ENCODE results near the gene ERC2.
"Not testable (repeated sequence)": the region's sequence is repeated elsewhere in the genome, so short reads cannot be mapped to it uniquely, and the experiment has no call there.

Gene ERC2

GRCh38 chr3:56113908-56114307, 354.4 kb downstream of the ERC2 start:
- no peak for DNase-seq

- no peak for DNase-seq
These were observed 355.0 kb downstream of the ERC2 start for GRCh38 chr3:56113231-56113630.

- no peak for DNase-seq
These were observed 356.5 kb downstream of the ERC2 start for GRCh38 chr3:56111606-56112304.

GRCh38 chr3:56110886-56111285, 357.4 kb downstream of the ERC2 start:
- DNase-seq = no peak

GRCh38 chr3:56107157-56107556, 361.1 kb downstream of the ERC2 start:
- DNase-seq = no peak

GRCh38 chr3:56102032-56102431, 366.2 kb downstream of the ERC2 start:
- DNase-seq = no peak

- no peak for DNase-seq
These were observed 366.7 kb downstream of the ERC2 start for GRCh38 chr3:56101576-56101975.

GRCh38 chr3:56096999-56097398, 371.3 kb downstream of the ERC2 start:
- no peak for DNase-seq

- DNase-seq = no peak
These were observed 374.1 kb downstream of the ERC2 start for GRCh38 chr3:56094170-56094569.

GRCh38 chr3:56089739-56090138, 378.5 kb downstream of the ERC2 start:
- no peak for DNase-seq

- no peak for DNase-seq
These were observed 380.7 kb downstream of the ERC2 start for GRCh38 chr3:56087451-56088053.

- no peak for DNase-seq
These were observed 381.9 kb downstream of the ERC2 start for GRCh38 chr3:56086355-56086754.

- no peak for DNase-seq
These were observed 387.0 kb downstream of the ERC2 start for GRCh38 chr3:56081246-56081645.

GRCh38 chr3:56076746-56077145, 391.5 kb downstream of the ERC2 start:
- no peak for DNase-seq

- DNase-seq = no peak
These were observed 393.2 kb downstream of the ERC2 start for GRCh38 chr3:56075089-56075488.

GRCh38 chr3:56069766-56070165, 398.5 kb downstream of the ERC2 start:
- no peak for DNase-seq

- not testable (repeated sequence) for DNase-seq
These were observed 401.9 kb downstream of the ERC2 start for GRCh38 chr3:56066405-56066804.

- no peak for DNase-seq
These were observed 403.6 kb downstream of the ERC2 start for GRCh38 chr3:56064684-56065083.

- no peak for DNase-seq
These were observed 407.0 kb downstream of the ERC2 start for GRCh38 chr3:56061279-56061626.

GRCh38 chr3:56060521-56061278, 407.6 kb downstream of the ERC2 start:
- no peak for DNase-seq

- no peak for DNase-seq
These were observed 408.5 kb downstream of the ERC2 start for GRCh38 chr3:56059731-56060130.

- no peak for DNase-seq
These were observed 412.3 kb downstream of the ERC2 start for GRCh38 chr3:56055951-56056350.

GRCh38 chr3:56055546-56055945, 412.7 kb downstream of the ERC2 start:
- DNase-seq = no peak

GRCh38 chr3:56054844-56055243, 413.4 kb downstream of the ERC2 start:
- no peak for DNase-seq
